Progenitor cell of endocrine pancreas (in vitro differentiated cells): ENCODE measurements around the gene HAVCR2. TPM values are rescaled to one million over a fixed set of nuclear protein-coding genes. Genes with fewer than 3 reads are reported as not detected.

ENCODE experiments used
- DNase-seq: peaks from one replicate; pipeline ENCODE4 v3.0.0; 2021; ENCODE audit warnings: low spot score; ENCODE audit not compliant: unreplicated experiment
- H3K27ac Mint-ChIP-seq: 2 replicates; pipeline ENCODE4 v1.8.0; 2021; ENCODE audit warnings: mild to moderate bottlenecking, moderate library complexity, mixed read lengths
- H3K27me3 Mint-ChIP-seq: 2 replicates; pipeline ENCODE4 v1.8.0; 2021; ENCODE audit warnings: mixed read lengths
- H3K36me3 Mint-ChIP-seq: 2 replicates; pipeline ENCODE4 v1.8.0; 2022; ENCODE audit warnings: mixed read lengths; ENCODE audit not compliant: insufficient read depth
- H3K4me1 Mint-ChIP-seq: 2 replicates; pipeline ENCODE4 v1.8.0; 2021; ENCODE audit warnings: low read depth, mixed read lengths
- H3K4me3 Mint-ChIP-seq: 2 replicates; pipeline ENCODE4 v1.8.0; 2021; ENCODE audit warnings: low read depth, mild to moderate bottlenecking, moderate library complexity, mixed read lengths
- H3K9me3 Mint-ChIP-seq: 2 replicates; pipeline ENCODE4 v1.8.0; 2021; ENCODE audit warnings: low read depth, mixed read lengths
- total RNA-seq: library from RNA; stranded (reverse); gene quantifications from 2 replicates; pipeline ENCODE4 v1.2.1, GENCODE V29; 2021
- TF ChIP-seq, protein P1 (sequence below): fragments of 200-600 bp; sonication (generic); IDR thresholded peaks from one replicate; pipeline ENCODE4 v1.5.0; 2021; ENCODE audit warnings: antibody characterized with exemption, mild to moderate bottlenecking; ENCODE audit not compliant: unreplicated experiment

Gene HAVCR2
- total RNA-seq, 1 donor from 2014 or later, result 0.17 TPM

DNA sequence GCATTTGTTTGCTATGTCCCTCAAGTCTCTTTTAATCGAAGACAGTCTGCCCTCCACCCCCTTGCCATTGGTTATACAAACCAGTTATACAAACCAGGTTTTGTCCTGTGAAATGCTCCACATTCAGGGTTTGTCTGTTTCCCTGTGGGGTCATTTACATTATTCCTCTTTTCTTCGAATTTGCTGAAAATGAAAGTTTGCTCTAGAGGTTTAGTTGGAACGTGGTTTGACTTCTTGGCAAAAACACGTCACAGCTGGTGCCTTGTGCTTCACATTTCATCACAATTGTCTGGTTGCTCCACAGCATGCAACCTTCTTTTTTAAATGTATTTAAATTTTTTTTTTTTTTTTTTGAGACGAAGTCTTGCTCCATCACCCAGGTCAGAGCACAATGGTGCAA is 4.2 kb upstream of the HAVCR2 start:
- peaks cover 2% of the 10 kb centered on the region for H3K4me1 Mint-ChIP-seq
- no peaks in the 10 kb centered on the region for H3K27me3 Mint-ChIP-seq
- no peaks in the 10 kb centered on the region for H3K9me3 Mint-ChIP-seq
- no peaks in the 10 kb centered on the region for H3K36me3 Mint-ChIP-seq
- no peak overlapping the region for H3K27ac Mint-ChIP-seq
- DNase-seq, result no peak
- TF ChIP-seq, protein P1, sequence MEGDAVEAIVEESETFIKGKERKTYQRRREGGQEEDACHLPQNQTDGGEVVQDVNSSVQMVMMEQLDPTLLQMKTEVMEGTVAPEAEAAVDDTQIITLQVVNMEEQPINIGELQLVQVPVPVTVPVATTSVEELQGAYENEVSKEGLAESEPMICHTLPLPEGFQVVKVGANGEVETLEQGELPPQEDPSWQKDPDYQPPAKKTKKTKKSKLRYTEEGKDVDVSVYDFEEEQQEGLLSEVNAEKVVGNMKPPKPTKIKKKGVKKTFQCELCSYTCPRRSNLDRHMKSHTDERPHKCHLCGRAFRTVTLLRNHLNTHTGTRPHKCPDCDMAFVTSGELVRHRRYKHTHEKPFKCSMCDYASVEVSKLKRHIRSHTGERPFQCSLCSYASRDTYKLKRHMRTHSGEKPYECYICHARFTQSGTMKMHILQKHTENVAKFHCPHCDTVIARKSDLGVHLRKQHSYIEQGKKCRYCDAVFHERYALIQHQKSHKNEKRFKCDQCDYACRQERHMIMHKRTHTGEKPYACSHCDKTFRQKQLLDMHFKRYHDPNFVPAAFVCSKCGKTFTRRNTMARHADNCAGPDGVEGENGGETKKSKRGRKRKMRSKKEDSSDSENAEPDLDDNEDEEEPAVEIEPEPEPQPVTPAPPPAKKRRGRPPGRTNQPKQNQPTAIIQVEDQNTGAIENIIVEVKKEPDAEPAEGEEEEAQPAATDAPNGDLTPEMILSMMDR, result no peak
- no peak overlapping the region for H3K4me3 Mint-ChIP-seq

DNA sequence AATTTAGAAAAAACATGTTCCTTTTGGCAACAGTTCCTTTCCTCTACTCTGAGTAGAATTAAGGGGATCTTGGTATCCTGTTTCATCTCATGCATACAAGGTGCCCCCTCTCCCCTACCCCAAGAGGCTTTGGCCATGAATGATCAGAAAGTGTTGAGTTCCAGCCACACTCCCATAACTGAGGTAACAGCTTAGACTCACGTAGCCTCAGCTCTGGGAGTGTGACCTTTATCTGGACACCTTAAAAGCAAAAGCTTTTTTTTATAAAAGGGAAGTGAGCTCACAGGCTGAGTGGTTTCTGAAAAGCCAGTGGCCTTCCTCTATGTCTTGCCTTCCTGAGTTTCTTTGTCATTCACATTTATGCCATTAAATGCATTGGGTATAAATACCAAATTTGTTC is 900 bp upstream of the HAVCR2 start:
- Mint-ChIP-seq H3K9me3 (no peaks in the 10 kb centered on the region), H3K36me3 (no peaks in the 10 kb centered on the region), H3K4me3 (no peak overlapping the region), H3K4me1 (peaks cover 2% of the 10 kb centered on the region), H3K27me3 (no peaks in the 10 kb centered on the region), H3K27ac (no peak overlapping the region)
- TF ChIP-seq, protein P1, result no peak
- no peak for DNase-seq

DNA sequence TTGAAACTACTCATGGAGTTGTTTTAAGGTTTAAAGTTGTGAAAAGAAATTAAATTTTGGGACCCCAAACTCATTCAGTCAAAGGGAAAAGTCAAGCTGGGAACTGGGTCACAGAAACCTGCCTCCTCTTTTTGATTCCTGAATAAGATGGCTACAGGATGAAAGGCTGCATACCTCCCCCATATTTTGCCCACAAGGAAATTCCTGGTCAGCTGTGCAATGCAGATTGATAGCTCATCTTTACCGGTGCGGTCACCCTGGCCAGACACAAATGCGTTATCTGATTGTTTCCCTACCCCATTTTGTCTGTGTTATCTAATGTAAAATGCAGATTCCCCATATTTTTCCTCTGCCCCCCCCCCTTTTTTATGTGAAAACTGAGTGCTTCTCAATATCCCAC is 1.3 kb downstream of the HAVCR2 start:
- H3K36me3 Mint-ChIP-seq, result no peaks in the 10 kb centered on the region
- TF ChIP-seq, protein P1, result no peak
- H3K27ac Mint-ChIP-seq, result no peak overlapping the region
- no peak overlapping the region for H3K4me3 Mint-ChIP-seq
- no peaks in the 10 kb centered on the region for H3K4me1 Mint-ChIP-seq
- H3K9me3 Mint-ChIP-seq, result no peaks in the 10 kb centered on the region
- no peak for DNase-seq
- no peaks in the 10 kb centered on the region for H3K27me3 Mint-ChIP-seq

DNA sequence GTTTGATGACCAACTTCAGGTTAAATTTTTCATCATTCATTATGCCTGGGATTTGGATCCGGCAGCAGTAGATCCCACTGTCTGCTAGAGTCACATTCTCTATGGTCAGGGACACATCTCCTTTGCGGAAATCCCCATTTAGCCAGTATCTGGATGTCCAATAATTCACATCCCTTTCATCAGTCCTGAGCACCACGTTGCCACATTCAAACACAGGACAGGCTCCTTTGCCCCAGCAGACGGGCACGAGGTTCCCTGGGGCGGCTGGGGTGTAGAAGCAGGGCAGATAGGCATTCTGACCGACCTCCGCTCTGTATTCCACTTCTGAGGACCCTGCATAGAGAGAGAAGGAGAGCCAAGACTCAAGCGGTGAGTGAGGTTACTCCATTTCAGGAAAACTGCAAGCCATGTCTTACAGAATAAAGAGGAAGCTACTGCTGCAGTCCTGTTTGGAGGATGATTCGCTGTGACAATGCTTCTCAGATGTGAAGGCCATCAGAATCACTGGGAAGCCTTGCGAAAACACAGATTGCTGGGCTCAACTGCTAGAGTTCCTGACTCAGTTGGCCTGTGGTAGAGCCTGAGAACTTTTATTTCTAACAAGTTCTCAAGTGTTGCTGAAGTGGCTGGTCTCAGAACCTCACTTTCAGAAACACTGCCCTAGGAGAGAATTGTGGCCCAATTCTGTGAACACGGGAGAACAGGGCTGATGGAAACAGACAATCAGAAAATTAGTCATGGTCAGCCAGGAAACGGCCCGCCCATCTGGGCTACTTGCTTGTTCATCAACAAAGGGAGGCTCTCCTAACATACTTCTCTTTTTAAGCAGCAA is 2.0 kb downstream of the HAVCR2 start:
- H3K27ac Mint-ChIP-seq, result no peak overlapping the region

DNA sequence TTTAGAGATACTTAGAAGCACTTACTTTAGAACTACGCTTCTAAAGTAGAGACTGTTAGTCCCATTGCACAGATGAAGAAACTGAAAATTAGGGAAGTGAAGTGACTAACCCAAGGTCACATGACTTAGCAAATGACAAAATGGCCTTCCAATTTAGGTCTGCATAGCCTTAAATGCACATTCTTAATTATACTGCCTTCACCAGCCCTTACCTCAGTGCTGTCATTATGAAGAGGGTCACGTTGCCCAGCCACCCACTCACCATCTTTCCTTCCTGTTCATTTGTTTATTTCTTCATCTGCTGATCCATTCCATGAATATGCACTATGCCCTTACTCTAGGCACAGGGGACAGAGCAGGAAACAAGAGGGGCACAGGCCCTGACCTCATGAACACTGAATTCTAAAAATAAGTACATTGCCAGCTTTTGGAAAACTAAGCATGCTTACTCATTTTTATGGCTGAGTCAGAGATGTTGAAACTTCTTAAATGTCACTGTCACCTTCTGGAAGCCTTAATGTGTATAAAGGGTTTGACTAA is 8.6 kb downstream of the HAVCR2 start:
- H3K4me3 Mint-ChIP-seq, result no peak overlapping the region
- TF ChIP-seq, protein P1, result no peak
- H3K36me3 Mint-ChIP-seq, result no peaks in the 10 kb centered on the region
- H3K27me3 Mint-ChIP-seq, result no peaks in the 10 kb centered on the region
- DNase-seq, result no peak
- H3K9me3 Mint-ChIP-seq, result no peaks in the 10 kb centered on the region
- H3K27ac Mint-ChIP-seq, result no peak overlapping the region
- no peaks in the 10 kb centered on the region for H3K4me1 Mint-ChIP-seq

More for the DNA sequence above, 2.0 kb downstream of the HAVCR2 start:
- DNase-seq, result no peak
- Mint-ChIP-seq H3K36me3 (no peaks in the 10 kb centered on the region), H3K4me1 (no peaks in the 10 kb centered on the region), H3K9me3 (no peaks in the 10 kb centered on the region), H3K4me3 (no peak overlapping the region), H3K27me3 (no peaks in the 10 kb centered on the region)
- TF ChIP-seq, protein P1, result no peak
